Inflammatory macrophage treated with lipopolysaccharide for 1 hour (primary cell): ENCODE measurements around the gene CYP2D6.
A peak's percentile ranks its signal among the peaks of the same experiment; 100 is the strongest.
"Not testable (repeated sequence)": the region's sequence is repeated elsewhere in the genome, so short reads cannot be mapped to it uniquely, and the experiment has no call there.

Experiments
- DNase-seq, 2 donors: peaks; one replicate each; pipeline ENCODE4 v3.0.0-alpha.2; 2020 to 2022

CYP2D6 gene

DNA sequence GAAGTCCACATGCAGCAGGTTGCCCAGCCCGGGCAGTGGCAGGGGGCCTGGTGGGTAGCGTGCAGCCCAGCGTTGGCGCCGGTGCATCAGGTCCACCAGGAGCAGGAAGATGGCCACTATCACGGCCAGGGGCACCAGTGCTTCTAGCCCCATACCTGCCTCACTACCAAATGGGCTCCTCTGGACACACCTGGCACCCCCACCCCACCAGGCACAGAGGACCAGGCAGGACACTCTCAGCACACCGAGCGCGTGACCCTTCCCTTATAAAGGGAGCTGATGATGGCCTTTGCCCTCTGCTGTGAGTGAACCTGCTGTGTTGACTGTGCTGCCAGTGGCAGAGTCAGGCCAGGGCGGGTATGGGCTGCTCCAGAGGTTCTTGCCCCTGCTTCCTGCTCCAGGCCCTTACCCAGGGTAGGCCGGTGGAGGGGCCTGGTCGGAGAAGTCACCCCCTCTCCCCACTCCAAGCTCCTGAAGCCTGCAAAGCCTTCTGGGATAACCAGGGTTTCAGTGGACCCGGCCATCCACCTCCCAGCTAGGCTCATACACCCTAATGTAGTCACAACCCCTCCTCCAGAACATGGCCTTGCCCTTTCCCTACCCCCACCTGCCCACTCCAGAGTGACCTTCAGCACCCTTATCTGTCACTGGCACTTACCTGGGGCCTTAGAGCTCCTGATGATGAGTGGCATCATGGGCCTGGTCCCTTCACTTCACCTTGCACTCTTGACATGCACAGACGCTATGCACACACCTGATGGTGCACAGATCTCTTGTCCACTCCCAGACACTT is at the start of gene CYP2D6:
Gene CYP2D6, minus strand, starts transcription at position 172 of the 793 bp plus-strand sequence. Its CDS starts 19 bp downstream, at position 153.
- DNase-seq: not testable (repeated sequence)

DNA sequence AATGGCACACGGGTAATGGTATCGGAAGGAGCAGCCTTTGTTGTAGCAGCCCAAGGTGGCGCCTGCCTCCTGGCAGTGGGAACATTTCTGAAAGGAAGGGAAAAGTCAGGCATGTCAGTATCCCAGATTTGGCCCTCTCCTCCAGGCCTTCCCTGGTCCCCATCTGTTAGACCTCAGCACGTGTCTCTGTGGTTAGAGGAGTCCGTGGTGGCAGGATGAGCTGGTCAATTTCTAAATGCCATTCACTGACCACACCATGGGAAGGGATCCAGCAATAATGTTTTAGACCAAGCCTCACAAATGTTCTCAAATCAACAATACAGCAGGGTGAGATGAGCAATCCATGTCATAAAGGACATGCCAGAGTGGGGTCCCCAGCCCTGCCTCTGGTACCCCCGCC is 49.0 kb upstream of the CYP2D6 start:
- no peak for DNase-seq

DNA sequence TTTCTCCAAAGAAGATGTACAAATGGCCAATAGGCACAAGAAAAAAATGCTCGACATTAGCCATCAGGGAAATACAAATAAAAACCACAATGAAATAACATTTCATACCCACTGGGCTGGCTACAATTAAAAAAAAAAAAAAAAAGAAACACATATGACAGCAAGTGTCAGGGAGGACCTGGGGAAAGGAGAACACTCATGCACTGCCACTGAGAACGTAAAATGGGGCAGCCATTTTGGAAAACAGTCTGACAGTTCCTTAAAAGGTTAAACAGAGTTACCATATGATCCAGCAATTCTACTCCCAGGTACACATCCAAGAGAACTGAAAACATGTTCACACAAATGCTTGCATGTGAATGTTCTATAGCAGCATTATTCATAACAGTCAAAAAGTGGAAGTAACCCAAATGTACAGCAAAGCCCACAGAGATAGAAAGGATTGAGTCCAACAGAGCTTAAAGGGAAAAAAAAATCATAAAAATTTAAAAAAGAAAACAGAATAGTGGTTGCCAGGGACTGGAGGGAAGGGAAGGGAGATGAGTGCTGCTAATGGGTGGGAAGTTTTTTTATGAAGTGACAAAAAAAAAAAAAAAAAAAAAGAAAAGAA is 48.4 kb upstream of the CYP2D6 start:
- DNase-seq: no peak

DNA sequence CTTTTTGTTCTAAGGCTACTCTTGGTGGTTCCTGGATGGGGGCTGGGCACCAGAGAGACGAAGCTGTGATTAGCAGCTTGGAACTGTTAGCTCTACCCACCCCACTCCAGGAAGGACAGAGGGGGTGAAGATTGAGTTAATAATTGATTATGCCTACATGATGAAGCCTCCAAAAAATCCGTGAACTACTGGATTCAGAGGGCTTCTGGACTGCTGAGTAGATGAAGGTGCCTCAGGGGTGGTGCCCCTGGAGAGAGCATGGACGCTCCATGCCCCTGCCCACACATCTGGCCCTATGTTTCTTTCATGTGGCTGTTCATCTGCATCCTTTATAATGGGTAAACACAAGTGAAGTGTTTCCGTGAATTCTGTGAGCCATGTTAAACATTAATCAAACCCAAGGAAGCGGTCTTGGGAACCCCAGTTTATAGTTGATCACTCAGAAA is 47.3 kb upstream of the CYP2D6 start:
- no peak for DNase-seq

DNA sequence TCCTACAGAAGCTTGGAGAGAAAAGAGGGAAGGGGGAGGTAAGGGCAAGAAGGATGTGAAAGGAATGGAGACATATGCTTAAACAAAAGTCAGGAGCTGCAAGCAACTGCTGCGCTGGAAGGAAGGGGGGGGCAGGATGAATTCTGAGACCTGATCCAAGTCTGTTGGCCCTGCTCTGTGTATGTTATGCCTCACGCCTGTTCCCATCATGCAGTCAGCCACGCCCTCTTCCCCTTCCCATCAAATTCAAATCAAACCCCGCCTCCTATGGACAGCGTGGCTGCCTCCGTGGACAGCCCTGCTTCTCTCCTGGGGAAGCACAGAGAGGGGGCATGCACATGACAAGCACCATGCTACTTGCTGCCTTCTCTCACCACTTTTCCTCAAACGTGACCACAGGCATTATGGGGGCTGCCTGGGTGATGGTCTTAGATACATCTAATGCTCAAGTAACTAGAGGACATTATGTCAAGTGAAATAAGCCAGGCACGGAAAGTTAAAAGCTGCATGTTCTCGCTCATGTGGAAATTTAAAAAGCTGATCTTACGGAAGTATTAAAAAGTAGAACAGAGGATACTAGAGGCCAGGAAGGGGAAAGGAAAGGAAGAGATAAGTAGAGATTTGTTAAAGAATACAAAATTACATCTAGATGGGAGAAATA is 45.8 kb upstream of the CYP2D6 start:
- no peak for DNase-seq

DNA sequence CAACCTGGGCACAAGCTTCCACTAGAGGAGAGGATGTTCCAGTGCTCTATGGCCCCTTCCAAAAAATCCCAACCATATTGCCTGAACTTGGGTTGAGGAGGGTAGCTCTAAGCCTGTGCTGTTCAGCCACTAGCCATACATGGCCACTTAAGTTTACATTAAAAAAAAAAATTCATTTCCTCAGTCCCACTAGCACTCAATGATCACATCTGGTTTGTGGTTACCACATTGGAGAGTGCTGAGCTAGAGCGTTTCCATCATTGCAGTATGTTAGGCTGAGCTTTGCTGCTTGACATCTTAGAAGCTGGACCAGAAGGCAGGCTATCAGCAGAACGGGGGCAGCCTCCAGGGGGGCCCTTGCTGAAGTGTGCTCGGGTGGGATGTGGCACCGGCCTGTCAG is 43.5 kb upstream of the CYP2D6 start:
- no peak for DNase-seq

DNA sequence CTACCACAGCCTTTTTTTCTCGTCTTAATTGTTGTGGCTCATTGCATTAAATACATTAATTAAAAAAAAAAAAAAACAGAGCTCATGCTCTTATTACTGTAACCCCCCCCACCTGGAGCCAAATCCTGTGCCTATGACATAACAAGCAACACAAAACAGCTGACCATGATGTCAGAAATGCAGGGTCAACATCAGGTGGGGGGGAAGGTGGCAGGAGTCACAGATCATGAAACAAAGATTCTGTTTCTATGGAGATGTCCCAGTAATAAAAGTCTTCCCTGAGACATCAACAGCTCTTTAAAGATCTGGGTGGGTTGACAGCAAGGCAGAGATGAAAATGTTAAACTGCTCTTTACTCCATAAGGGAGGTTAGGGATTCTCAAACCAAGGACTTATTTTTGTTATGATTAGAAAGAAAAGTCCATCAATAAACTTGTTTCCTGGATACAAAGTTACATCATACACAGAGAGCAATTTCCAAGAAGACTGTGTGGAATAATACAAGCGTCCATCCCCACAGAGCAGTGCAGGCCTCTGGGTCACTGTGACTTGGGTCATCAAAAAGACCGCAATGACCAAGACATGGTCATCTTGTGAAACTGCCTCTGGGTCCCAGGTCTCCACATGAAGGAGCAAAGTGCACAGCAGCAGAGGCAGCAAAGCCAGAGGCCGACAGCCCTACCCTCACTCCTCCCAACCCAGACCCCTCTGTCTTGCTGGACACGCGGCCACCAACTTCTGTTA is 42.7 kb upstream of the CYP2D6 start:
- no peak for DNase-seq

DNA sequence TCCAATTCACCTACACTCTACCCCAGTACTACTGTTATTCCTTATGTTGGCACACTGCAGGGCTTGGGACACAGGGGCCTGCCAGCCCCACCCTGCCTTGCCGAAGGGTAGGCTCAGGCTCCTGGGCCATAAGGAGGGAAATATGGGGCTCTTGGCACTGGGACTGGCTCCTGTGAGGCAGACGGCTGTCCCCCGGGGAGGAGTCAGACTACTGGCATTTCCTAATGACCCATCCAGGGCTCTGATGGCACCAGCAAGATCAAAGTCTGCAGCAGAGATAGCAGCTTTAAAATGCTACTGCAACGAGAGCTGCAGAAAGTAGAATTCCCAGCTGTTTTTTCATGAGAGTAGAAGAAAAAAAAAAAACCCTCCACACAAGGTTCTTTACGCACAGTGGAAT is 42.2 kb upstream of the CYP2D6 start:
- DNase-seq: no peak

DNA sequence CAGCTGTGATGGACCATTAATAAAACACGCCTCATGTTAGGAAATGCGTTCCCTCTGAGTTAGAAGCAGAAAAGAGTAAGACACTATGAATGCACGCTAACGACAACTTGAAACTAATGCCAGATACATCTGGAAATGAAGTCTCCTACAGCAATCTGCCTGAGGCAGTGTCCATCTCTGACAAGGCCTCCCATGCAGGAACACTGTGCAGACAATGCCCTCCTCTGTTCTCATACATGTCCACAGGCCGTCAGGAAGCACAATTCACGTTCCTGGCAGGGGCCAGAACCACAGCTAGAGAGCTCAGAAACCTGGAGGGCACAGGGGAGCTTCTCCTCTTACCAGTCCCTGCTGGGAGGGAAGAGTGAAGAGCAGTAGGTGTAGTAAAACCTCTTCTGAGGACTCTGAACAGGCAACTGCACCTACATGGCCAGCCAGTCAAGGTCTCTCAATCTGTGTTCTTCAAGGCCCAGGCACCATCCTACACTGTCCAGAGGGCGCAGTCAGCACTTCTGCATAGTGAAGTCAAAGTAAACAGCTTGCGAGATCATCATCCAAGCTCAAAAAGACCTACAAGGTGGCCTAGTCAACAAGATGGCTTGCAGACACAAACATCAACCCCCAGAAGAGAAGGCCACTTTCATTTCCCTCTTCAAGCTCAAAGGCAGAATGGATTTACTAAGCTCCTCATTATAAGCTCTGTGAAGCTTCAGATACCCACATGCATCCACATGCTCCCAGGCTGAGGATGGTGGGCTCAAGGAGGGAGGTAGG is 41.5 kb upstream of the CYP2D6 start:
- DNase-seq: no peak

DNA sequence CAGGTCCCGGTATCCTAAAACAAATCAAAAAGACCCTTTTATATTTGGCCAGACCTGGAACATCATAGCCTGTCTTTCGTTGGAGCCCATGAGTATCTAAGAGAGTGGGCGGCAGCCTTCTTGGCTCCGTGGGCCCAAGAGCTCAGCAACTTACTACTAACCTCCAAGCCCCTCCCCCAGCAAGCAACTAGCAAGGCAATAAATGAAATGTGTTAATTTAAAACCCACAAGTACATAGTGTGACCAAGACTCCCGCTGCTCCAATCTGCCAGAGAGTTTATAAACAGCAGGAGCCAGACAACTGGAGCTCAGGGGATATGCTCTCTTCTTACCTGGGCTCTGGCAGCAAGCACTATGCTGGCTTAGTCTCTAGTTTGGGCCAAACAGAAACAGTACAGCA is 40.8 kb upstream of the CYP2D6 start:
- no peak for DNase-seq

DNA sequence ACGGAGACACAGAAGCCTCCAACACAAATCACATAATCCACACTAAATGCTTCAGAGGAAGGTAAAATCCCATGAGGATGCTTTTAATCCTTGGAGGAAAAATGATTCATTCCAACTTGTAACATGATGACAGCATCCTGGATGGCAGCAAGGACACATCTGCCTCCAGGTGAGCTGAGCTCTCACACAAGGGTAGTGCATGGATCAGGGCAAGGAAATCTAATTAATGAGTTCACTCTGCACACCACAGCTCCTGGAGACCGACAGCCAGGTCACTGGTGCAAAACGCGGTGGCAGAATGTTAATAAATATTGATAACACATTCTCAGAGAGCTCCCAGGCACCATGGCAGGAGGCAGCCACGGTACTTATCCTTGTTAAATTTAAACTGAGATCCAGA is 40.3 kb upstream of the CYP2D6 start:
- no peak for DNase-seq

DNA sequence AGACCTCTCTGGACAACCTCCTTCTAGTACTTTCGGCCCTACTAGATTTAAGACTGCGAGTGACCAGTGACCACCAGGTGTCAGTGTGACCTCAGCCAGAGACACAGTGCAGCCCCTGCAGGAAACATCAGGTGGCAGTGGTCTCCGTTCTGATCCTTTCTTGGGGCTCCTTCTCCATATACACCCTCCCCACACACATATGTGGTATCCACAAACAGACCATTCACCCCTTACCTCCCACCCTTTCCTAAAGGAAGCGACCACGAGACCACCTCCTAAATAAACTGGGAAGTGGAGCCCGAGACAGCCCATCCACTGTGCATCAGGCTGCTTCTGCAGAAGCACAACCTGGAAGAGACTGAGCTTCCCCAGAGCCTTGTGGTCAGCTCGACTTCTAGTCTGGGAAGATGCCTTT is 38.5 kb upstream of the CYP2D6 start:
- DNase-seq: peak; percentile 30 to 77

DNA sequence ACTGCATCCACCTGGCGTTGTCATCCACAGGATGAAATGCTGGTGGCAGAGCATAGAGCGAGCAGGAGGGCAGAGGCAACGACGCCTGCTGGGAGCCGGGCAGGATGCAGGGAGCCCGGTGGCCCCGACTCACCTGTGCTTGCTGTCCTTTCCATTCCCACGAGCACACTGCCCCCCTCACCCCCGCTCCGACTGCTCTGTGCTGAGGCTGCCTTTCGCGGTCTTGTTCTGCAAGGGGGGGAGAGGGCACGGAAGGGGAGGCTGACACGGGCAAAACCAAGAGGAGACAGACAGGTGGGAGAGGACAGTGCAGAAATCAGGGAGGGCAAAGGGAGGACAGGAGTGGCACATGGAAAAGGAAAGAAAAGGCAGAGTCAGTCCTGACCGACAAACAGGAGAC is 37.9 kb upstream of the CYP2D6 start:
- DNase-seq: no peak

DNA sequence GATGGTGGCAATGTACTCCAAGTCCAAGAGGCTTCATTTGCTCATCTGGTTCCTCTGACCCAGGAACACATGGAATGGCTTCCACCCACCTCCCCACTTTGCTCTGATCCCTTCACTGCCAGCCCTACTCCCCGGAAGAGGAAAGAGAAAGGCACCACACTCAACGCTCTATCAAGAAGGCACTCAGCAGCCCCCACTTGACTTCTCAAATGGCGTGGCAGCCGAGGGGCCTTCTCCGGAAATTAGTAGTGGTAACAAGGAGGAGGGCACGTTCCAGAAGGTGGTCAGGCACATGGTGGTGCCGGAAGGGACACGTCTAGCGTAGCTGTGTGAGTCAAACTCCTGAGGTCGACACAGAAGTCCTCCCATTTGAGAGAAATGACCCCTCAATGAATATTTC is 36.5 kb upstream of the CYP2D6 start:
- no peak for DNase-seq

DNA sequence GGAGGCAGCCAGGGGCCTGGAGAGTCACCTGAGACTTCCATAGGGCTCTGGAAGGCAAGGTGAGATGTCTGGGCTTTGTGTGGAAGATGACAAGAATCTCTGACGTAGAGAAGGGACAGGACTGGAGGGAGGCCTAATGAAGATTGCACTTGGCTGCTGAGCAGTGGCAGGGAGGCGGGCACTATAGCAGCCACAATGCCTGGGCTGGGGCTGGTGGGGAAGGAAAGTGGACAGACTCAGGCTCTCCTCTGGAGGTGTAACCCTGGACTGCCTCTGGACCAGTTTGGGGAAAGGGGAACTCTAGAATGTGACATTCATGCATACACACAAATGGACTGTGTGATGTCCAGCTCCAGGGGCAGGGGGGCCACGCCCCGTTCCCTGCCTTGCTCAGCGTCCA is 34.3 kb upstream of the CYP2D6 start:
- no peak for DNase-seq

DNA sequence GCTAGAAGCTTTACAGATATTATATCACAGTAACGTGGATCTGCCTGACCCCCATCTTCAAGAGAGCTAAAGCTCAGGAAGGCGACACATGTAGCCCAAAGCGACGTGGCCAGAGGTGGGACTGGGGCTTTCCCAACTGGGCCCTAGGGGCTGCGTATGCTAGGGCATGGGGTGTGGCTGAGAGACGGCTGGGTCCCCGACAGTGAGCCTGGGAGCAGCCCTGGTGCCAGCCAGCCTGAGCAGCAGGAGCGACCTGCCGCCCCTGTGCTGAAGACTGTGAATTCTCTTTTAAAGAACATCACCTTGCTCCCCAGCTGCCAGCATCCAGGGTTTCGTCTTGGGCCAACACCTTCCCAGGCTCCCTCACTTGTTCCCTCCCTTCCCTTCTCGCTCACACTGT is 32.9 kb upstream of the CYP2D6 start:
- no peak for DNase-seq

DNA sequence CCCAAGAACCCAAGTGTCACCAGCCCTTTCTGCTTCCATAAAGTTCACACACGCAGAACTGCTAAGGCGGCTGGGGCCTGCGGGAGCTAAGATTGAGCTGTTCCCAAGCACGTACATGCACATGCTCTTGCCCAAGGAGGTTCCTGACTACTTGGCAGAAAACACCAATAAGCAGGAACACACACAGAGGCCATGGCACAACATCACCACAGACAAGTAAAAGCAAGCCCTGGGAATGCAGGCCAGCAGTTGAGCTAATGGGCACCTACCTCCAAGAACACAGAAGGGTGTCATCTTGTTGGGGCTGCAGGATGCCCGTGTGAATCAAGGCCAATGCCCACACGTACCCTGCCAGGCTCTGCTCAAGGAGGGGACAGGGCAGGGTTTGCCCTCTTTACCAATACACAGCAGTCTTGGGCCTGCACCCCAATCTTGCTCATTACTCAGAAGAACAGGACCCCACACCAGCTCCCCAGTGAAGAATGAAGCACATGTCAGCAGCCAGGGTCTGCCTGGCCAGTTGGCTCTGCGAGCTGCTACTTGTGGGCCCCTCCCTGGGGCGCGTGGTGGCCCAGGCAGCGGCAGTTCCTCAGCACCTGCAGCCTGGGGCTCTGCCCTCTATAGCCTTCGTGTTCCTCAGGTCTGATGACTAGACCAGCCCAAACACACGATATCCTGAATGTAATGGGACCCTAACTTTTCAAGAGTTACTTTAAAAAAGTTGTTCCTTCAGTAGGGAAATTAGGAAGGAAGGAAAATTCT is 32.3 kb upstream of the CYP2D6 start:
- no peak for DNase-seq

DNA sequence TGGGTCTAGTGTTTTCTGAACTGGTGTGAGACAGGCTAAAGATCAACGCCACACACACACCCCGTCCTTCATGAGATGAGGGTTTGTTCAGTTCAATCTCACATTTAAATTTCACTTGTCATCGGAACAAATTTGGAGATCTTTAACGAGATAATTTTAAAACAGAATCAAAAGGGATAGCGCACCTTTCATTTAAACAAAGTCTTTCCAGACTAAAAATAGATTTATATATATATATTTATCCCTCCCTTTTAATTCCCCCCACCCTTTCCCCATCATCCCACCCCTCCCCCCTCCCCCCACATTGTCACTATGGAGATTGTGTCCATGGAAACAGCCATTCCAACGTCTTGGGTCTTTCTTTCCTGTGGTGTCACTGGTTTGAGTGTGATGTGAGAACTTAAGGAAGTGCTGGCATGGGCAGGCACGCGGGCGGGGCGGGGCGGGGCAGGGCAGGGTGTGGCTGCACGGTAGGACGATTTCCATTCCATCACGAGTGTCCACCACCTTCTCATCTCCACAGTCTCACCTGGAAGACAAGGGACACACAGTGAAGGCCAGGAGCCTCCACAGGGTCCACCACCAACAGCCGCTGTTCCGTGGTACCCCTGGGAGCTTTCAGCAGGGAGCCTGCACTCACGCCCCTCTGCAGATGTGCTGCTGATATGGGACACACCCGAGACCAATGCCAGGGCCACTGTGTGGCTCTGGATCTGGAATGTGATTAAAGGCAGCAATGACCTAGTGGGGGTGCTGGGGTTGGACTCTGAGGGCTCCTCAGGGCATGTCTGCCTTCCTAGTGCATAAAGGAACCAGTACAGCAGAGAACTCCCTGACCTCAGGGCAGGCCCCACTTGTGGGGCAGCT is 30.5 kb upstream of the CYP2D6 start:
- no peak for DNase-seq

DNA sequence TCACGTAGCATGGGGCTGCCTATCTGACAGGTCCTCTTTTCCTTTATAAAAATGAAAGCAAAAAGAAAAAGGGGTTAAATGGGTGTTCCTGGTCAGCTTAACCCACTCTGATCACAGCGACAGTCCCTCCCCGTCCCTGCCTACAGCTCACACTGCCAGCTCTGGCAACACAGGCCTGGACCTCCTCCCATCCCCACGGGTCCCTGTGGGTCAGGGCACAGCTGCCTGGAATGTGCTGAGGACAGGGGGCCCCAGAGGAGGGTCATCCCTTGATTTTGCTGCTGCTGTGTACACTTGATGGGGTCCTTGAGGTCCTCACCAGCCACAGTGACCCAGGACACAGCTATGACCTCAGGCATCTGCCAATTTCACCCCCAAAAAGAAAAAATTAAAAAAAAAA is 29.6 kb upstream of the CYP2D6 start:
- no peak for DNase-seq

DNA sequence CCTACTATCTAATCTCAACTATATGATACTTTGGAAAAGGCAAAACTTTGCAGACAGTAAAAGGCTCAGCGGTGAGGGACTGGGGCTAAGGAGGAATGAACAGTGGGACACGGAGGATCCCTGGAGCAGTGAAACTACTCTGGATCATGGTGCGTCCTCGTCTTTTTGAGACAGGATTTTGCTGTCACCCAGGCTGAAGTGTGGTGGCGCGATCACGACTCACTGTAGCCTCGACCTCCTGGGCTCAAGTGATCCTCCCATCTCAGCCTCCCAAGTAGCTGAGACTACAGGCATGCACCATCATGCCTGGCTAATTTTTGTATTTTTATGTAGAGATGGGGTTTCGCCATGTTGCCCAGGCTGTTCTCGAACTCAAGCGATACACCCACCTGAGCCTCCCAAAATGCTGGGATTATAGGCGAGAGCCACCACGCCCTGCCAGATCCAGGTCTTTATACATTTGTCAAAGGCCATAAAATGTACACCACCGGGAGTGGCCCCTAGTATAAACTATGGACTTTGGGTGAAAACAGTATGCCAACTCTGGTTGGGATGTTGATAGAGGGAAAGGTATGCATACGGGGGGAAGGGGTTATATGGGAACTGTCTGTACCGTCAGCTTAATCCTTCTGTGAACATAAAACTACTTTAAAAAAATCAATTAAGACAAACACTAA is 28.0 kb upstream of the CYP2D6 start:
- no peak for DNase-seq
